Mesothelial cell of epicardium (in vitro differentiated cells): ENCODE results near the gene OPA3. TPM values are rescaled to one million over a fixed set of nuclear protein-coding genes. Genes with fewer than 3 reads are reported as not detected.

Experiments
- DNase-seq, 2 experiments: peaks; one replicate each; pipeline ENCODE4 v3.0.0; 2021; ENCODE audit warnings: low spot score in 2 of 2; ENCODE audit not compliant: unreplicated experiment in 2 of 2
- H3K27ac Mint-ChIP-seq: 2 replicates; pipeline ENCODE4 v1.8.0; 2021; ENCODE audit warnings: mixed read lengths
- H3K27me3 Mint-ChIP-seq: 2 replicates; pipeline ENCODE4 v1.8.0; 2021; ENCODE audit warnings: low read depth, mixed read lengths
- H3K36me3 Mint-ChIP-seq: 2 replicates; pipeline ENCODE4 v1.8.0; 2021; ENCODE audit warnings: mixed read lengths
- H3K4me1 Mint-ChIP-seq: 2 replicates; pipeline ENCODE4 v1.8.0; 2021; ENCODE audit warnings: mixed read lengths
- H3K4me3 Mint-ChIP-seq: 2 replicates; pipeline ENCODE4 v1.8.0; 2021; ENCODE audit warnings: mild to moderate bottlenecking, moderate library complexity, mixed read lengths
- H3K9me3 Mint-ChIP-seq: 2 replicates; pipeline ENCODE4 v1.8.0; 2021; ENCODE audit warnings: mixed read lengths
- CTCF ChIP-seq: fragments of 200-600 bp; sonication (generic); IDR thresholded peaks from one replicate; pipeline ENCODE4 v1.5.0; 2021; ENCODE audit warnings: antibody characterized with exemption; ENCODE audit not compliant: unreplicated experiment
- total RNA-seq: library from RNA; stranded (reverse); gene quantifications from 3 replicates; pipeline ENCODE4 v1.2.1, GENCODE V29; 2021

Gene OPA3
- total RNA-seq, 1 donor from 2014 or later, result 11.6 TPM

DNA sequence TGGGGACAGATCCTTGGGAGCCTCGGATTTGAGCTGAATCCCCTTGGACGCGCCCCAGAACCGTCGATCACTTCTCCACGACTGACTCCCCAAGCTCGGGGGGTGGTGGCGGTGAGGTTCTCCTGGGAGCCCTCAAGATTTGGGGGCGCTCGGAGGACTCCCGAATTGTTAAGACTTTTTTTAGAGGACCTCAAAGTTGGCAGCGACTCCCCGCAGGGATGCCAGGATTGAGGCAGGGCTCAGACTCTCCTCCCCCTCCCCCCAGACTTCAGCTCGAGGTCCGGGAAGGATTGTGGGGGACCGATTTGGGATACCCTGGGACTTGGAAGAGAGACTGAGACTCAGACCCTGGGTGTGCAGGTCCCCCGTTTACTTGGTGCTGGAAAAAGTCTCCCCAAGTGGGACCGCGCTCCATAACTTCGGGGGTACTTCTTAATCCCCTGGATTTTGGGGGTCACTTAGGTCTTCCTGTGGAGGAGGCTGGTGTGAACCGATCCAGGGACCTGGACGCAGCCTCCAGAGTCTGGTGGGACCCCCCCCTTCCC is 76.7 kb downstream of the OPA3 start:
- Mint-ChIP-seq H3K27ac (peak overlapping the region; percentile 34), H3K9me3 (no peaks in the 10 kb centered on the region), H3K27me3 (no peaks in the 10 kb centered on the region), H3K4me3 (peak overlapping the region; percentile 83), H3K36me3 (no peaks in the 10 kb centered on the region), H3K4me1 (peaks cover 8% of the 10 kb centered on the region)
- DNase-seq, result no peak
- no peak for TF ChIP-seq CTCF

GRCh38 chr19:45506989-45507871 is 77.4 kb downstream of the OPA3 start, which contains the start of gene VASP:
Gene VASP, plus strand, starts transcription at chr19:45507479. Its CDS starts 293 bp downstream, at chr19:45507772.
- H3K4me3 Mint-ChIP-seq, result peak within 1 kb of the TSS; percentile 91
- peaks cover 3% of the 10 kb centered on the region for H3K27me3 Mint-ChIP-seq
- H3K27ac Mint-ChIP-seq, result peak within 1 kb of the TSS; percentile 96

GRCh38 chr19:45506246-45506988 is 78.2 kb downstream of the OPA3 start:
- Mint-ChIP-seq H3K4me3 (peak overlapping the region; percentile 91), H3K4me1 (peaks cover 8% of the 10 kb centered on the region), H3K9me3 (no peaks in the 10 kb centered on the region), H3K27me3 (peaks cover 11% of the 10 kb centered on the region), H3K27ac (peak overlapping the region; percentile 96), H3K36me3 (no peaks in the 10 kb centered on the region)
- no peak for TF ChIP-seq CTCF
- peak; percentile 95 to 97 for DNase-seq

More at GRCh38 chr19:45506989-45507871, 77.4 kb downstream of the OPA3 start, which contains the start of gene VASP:
- Mint-ChIP-seq H3K9me3 (no peaks in the 10 kb centered on the region), H3K36me3 (no peaks in the 10 kb centered on the region), H3K4me1 (peaks cover 8% of the 10 kb centered on the region)
- no peak for TF ChIP-seq CTCF
- peak in 1 of 2 experiments; percentile 82 for DNase-seq

- no peaks in the 10 kb centered on the region for H3K36me3 Mint-ChIP-seq
- peaks cover 8% of the 10 kb centered on the region for H3K4me1 Mint-ChIP-seq
- no peaks in the 10 kb centered on the region for H3K9me3 Mint-ChIP-seq
- H3K27ac Mint-ChIP-seq, result peak overlapping the region; percentile 79
- no peak for DNase-seq
- no peak for TF ChIP-seq CTCF
- peaks cover 16% of the 10 kb centered on the region for H3K27me3 Mint-ChIP-seq
- peak overlapping the region; percentile 91 for H3K4me3 Mint-ChIP-seq
These were observed 78.7 kb downstream of the OPA3 start for GRCh38 chr19:45505996-45506245.

DNA sequence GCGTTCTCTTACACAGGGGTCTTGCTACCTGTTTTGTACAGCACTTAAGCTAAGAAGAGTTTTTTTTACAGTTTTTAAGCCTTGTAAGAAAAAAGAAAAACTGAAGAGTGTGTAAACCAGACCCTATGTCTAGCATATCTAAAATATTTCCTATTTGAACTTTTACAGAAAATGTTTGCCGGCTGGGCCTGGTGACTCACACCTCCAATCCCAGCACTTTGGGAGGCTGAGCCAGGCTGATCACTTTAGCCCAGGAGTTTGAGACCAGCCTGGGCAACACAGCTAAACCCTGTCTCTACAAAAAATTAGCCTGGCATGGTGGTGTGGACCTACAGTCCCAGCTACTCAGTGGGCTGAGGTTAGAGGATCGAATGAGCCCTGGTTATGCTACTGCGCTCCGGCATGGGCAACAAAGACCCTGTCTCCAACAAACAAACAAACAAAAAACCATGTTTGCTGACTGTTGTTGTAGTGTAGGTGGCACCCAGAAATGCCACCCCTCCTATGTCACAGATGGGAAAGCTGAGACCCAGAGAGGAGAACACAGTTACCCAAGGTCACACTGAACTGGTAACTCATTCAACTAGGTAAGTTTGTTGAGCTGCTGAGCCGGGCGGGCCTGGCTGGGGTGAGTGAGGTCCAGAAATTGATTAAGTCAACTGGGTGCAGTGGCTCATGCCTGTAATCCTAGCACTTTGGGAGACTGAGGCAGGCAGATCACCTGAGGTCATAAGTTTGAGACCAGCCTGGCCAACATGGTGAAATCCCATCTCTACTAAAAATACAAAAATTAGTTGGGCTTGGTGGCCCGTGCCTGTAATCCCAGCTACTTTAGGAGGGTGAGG is 79.2 kb downstream of the OPA3 start:
- peaks cover 22% of the 10 kb centered on the region for H3K27me3 Mint-ChIP-seq
- peak overlapping the region; percentile 72 for H3K27ac Mint-ChIP-seq
- peak overlapping the region; percentile 91 for H3K4me3 Mint-ChIP-seq
- DNase-seq, result no peak
- no peak for TF ChIP-seq CTCF
- no peaks in the 10 kb centered on the region for H3K36me3 Mint-ChIP-seq
- H3K4me1 Mint-ChIP-seq, result peaks cover 8% of the 10 kb centered on the region
- no peaks in the 10 kb centered on the region for H3K9me3 Mint-ChIP-seq
